ENCODE measurements around the gene PLD4. TPM values are rescaled to one million over a fixed set of nuclear protein-coding genes. Genes with fewer than 3 reads are reported as not detected.
A peak's percentile ranks its signal among the peaks of the same experiment; 100 is the strongest.

Gene PLD4
- total and polyA plus RNA-seq, 7 donors = 0.28 to 7.1 (median 0.71) TPM; not detected in 2

DNA sequence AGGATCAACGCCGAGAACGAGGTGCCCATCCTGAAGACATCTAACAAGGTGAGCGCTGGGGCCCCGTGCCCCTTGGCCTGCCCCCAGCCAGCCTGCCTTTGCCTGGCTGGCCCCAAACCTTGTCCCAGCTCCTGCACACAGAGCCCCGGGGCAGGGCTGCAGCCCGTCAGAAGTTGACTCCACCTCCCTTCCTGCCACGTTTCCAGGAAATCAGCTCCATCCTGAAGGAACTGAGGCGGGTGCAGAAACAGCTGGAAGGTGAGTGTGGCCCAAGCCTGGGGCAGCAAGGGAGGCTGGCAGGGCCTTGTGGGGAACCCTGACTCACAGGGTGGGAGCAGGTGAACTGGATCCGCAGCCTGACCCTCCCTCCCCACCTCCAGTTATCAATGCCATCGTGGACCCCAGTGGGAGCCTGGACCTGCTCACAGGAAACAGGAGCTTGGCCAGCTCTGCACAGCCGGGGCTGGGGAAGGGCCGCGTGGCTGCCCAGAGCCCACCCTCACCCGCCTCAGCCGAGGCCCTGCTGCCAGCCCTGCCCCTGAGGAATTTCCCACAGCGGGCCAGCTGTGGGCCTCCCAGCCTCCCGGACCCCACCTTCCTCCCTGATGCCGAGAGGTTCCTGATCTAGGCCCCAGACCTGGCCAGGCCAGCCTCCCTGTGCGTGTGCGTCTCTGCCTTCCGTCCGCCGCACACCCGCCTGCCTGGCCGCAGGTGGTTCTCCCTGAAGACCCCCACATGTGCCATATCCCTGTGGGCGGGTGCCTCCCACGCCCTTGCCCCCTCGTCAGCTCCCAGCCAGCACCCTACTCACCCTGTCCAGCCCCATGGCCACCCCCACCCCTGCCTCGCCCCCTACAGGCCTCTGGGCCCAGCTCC lies 30.1 kb upstream of the PLD4 start:
- intact Hi-C loops (cut with DNase I) = loop anchor here (5.0 kb wide), 1 partner anchor 38 kb away; no protein-coding TSS in a partner anchor
- Histone ChIP-seq H3K27me3 (no peaks in the 10 kb centered on the region), H3K4me3 (no peak overlapping the region), H3K4me1 (peaks cover 0 to 20% (median 18%) of the 10 kb centered on the region in 4 donors), H3K9me3 (no peaks in the 10 kb centered on the region), H3K27ac (no peak overlapping the region), H3K36me3 (peaks cover 0 to 4% (median 0%) of the 10 kb centered on the region in 4 donors)
- TF ChIP-seq POLR2A (IDR thresholded peaks at IDR 0.05) (no peak), POLR2AphosphoS5 (IDR thresholded peaks at IDR 0.05) (no peak), EP300 (IDR thresholded peaks at IDR 0.05) (no peak)
- TF ChIP-seq, protein P1, sequence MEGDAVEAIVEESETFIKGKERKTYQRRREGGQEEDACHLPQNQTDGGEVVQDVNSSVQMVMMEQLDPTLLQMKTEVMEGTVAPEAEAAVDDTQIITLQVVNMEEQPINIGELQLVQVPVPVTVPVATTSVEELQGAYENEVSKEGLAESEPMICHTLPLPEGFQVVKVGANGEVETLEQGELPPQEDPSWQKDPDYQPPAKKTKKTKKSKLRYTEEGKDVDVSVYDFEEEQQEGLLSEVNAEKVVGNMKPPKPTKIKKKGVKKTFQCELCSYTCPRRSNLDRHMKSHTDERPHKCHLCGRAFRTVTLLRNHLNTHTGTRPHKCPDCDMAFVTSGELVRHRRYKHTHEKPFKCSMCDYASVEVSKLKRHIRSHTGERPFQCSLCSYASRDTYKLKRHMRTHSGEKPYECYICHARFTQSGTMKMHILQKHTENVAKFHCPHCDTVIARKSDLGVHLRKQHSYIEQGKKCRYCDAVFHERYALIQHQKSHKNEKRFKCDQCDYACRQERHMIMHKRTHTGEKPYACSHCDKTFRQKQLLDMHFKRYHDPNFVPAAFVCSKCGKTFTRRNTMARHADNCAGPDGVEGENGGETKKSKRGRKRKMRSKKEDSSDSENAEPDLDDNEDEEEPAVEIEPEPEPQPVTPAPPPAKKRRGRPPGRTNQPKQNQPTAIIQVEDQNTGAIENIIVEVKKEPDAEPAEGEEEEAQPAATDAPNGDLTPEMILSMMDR (IDR thresholded peaks at IDR 0.05) = no peak
- peak; percentile 59 for DNase-seq
- 85 to 87% methylated on average over 30 of the region's 30 CpGs for WGBS, 2 donors

DNA sequence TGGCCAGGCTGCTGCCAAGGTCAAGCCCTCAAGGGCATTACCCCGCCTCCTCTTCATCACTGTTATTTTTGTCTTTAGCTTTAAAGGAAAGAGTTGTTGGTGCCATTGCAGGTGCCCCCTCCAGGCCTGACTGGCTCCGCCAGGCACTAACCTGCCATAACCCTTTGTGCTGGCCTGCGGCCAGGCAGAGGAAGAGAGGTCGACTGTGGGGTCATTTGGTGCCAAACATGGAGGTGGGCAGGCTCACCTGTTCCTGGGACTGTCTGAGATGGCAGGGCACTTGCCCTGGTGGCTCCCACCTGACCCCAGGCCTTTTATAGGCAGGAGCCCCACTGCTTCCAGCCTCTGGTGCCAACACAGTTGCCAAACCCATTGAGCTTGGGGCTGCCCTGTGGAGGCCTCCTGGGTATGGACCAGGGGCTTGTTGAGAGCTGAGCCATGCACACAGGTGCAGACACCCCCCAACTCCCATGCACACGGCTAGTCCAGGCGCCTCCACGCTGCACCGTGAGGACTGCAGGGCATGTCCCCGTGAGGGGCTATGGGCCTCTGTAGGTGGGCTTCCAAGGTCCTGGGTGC lies 29.4 kb upstream of the PLD4 start:
- 79 to 87% methylated on average over 9 of the region's 9 CpGs for WGBS, 2 donors
- no peak overlapping the region for H3K27ac ChIP-seq
- H3K4me3 ChIP-seq = no peak overlapping the region
- TF ChIP-seq POLR2A (IDR thresholded peaks at IDR 0.05) = no peak
- no peaks in the 10 kb centered on the region for H3K9me3 ChIP-seq
- peaks cover 0 to 20% (median 18%) of the 10 kb centered on the region in 4 donors for H3K4me1 ChIP-seq
- intact Hi-C loops (cut with DNase I) = loop anchor here (5.0 kb wide), 1 partner anchor 37 kb away; no protein-coding TSS in a partner anchor
- peaks cover 0 to 4% (median 0%) of the 10 kb centered on the region in 4 donors for H3K36me3 ChIP-seq
- DNase-seq = no peak
- no peaks in the 10 kb centered on the region for H3K27me3 ChIP-seq

DNA sequence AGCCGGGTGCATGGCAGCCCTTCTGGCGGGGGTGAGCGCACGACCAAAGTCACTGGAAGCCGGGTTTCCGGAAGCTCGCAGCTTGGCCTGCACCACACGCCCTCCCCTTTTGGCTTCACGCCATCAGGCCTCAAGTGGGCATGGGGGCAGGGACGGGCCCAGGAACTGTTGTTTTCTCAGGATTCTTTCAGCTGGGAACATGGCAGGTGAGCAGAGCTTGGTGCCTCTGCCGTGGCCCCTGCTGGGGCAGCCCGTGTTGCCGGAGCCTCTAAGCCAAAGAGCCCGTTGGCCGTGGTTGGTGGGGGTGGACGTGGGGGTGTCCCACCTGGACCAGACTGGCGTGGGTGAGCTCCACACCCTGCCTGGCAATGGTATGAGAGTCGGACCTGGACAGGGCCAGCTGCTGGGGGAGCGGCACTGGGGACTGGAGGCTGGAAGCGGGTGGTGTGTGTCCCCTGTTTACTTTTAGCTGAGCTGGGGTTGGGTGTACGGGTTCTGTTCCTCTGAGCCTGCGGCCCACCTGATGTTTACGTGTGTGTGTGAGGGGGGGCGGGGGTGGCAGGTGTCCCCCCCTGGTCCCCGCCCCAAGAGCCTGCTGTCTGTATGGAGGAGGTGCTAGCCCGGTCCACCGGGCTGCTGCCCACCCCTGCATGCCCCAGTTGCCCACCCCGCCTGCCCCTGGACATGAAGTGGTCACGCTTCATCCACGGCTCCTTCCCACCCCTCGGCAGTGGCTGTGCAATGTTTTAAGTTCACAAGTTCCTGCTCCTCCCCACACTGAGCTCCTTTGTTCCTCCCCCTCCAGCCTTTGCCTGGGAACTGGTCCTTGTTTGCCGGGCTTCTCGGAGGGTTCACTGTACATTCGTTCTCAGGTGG lies 28.7 kb upstream of the PLD4 start:
- Histone ChIP-seq H3K27me3 (no peaks in the 10 kb centered on the region), H3K36me3 (peaks cover 0 to 4% (median 0%) of the 10 kb centered on the region in 4 donors), H3K27ac (peak overlapping the region in 1 of 4 donors; percentile 20), H3K4me1 (peaks cover 0 to 20% (median 18%) of the 10 kb centered on the region in 4 donors), H3K4me3 (no peak overlapping the region), H3K9me3 (no peaks in the 10 kb centered on the region)
- WGBS, 2 donors = 59 to 82% methylated on average over 34 of the region's 34 CpGs
- TF ChIP-seq EP300 (IDR thresholded peaks at IDR 0.05) (no peak), POLR2A (IDR thresholded peaks at IDR 0.05) (no peak), POLR2AphosphoS5 (IDR thresholded peaks at IDR 0.05) (no peak)
- TF ChIP-seq, protein P1 (IDR thresholded peaks at IDR 0.05) = no peak
- DNase-seq = peak; percentile 65
- intact Hi-C loops (cut with DNase I) = loop anchor here (1.0 to 5.0 kb wide), 3 partner anchors 36 to 149 kb away; no protein-coding TSS in a partner anchor

DNA sequence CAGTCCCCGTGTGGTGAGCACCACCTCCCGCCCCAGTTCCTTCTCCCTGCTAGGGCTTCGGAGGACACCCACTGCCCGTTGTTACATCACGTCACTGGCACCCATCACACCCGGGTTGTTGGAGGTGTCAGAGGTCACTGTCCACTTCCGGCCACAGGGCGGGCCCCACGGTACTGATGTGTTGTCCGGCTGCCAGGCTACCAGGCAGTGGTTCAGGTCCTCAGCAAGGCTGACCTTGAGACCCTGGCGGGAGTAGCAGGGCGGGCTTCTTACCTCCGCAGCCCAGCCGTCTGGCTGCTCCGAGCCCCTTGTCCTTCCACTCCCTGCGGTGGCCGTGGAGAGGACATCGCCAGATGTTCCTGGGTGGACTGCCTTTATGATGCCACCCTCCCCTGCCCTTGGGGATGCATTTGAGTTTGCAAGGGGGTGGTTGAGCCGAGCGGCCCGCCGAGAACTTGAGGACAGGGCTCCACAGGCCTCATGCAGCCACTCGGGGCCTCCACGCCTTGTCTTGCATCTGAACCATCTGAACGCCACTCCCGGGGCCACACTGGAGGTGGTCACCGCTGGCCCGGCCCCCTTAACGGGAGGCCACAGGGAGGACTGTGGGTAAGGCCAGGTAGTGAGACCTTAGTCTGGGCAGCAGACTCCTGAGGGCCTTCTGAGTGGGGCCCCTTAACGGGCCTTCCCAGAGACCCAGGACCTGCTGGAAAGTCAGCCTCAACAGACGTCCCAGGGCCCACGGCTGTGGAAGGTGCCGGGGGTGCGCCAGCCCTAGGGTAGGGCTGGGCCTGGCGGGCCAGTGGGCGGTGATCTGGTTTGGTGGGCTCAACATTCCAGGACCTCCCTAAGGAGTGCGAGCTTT lies 27.1 kb upstream of the PLD4 start:
- H3K36me3 ChIP-seq = peaks cover 0 to 4% (median 0%) of the 10 kb centered on the region in 4 donors
- H3K27me3 ChIP-seq = no peaks in the 10 kb centered on the region
- TF ChIP-seq, protein P1 (IDR thresholded peaks at IDR 0.05) = no peak
- TF ChIP-seq POLR2A (IDR thresholded peaks at IDR 0.05) = no peak
- TF ChIP-seq EP300 (IDR thresholded peaks at IDR 0.05) = no peak
- WGBS, 2 donors = 70 to 90% methylated on average over 37 of the region's 37 CpGs
- no peaks in the 10 kb centered on the region for H3K9me3 ChIP-seq
- H3K4me1 ChIP-seq = peaks cover 0 to 20% (median 18%) of the 10 kb centered on the region in 4 donors
- intact Hi-C loops (cut with DNase I) = loop anchor here (2.0 to 5.0 kb wide), 2 partner anchors 35 to 77 kb away; no protein-coding TSS in a partner anchor
- DNase-seq = peak; percentile 62
- H3K27ac ChIP-seq = no peak overlapping the region
- H3K4me3 ChIP-seq = no peak overlapping the region
